Keratinocyte (primary cell): ENCODE measurements around the gene BCAM. TPM values are rescaled to one million over a fixed set of nuclear protein-coding genes. Genes with fewer than 3 reads are reported as not detected.

Source experiments
- DNase-seq: peaks from one replicate; pipeline ENCODE4 v3.0.0-alpha.2; 2011; ENCODE audit warnings: low read depth, missing footprints, low spot score
- FAIRE-seq: peaks from 2 replicates; lab custom pipeline; 2011; peaks lifted over from hg19 to GRCh38; lab: Jason Lieb, UNC
- H2AFZ ChIP-seq: 2 replicates; pipeline ENCODE4 v1.6.0; 2012; ENCODE audit warnings: low read length, control low read depth, inconsistent platforms; ENCODE audit not compliant: control insufficient read depth
- H3K27ac ChIP-seq: 2 replicates; pipeline ENCODE4 v1.5.1; 2011; ENCODE audit warnings: low read length; ENCODE audit not compliant: control insufficient read depth, insufficient read depth
- H3K27me3 ChIP-seq: 3 replicates; pipeline ENCODE4 v1.6.0; 2011; ENCODE audit warnings: low read length; ENCODE audit not compliant: control insufficient read depth, insufficient read depth; ENCODE audit errors: extremely low read depth
- H3K36me3 ChIP-seq, 2 experiments: 2 replicates in 1 of 2; 3 replicates in 1 of 2; pipeline ENCODE4 v1.5.1; 2011; ENCODE audit warnings: low read length in 2 of 2, mild to moderate bottlenecking in 1 of 2; ENCODE audit not compliant: control insufficient read depth in 2 of 2, insufficient read depth in 2 of 2; ENCODE audit errors: extremely low read depth in 1 of 2
- H3K4me1 ChIP-seq: 3 replicates; pipeline ENCODE4 v1.5.1; 2011; ENCODE audit warnings: low read length; ENCODE audit not compliant: control insufficient read depth, insufficient read depth; ENCODE audit errors: extremely low read depth
- H3K4me2 ChIP-seq: 3 replicates; pipeline ENCODE4 v1.6.0; 2011; ENCODE audit warnings: low read depth, low read length; ENCODE audit not compliant: control insufficient read depth, insufficient read depth; ENCODE audit errors: extremely low read depth
- H3K4me3 ChIP-seq, 3 experiments: fragments of 200-600 bp in 1 of 3; sonication (generic) in 1 of 3; 2 replicates in 2 of 3; 3 replicates in 1 of 3; pipeline ENCODE4 v1.5.1; 2011 to 2016; ENCODE audit warnings: low read length in 3 of 3, mild to moderate bottlenecking in 3 of 3, control low read depth in 2 of 3, inconsistent platforms in 1 of 3, low read depth in 1 of 3, mixed read lengths in 1 of 3, mixed run types in 1 of 3, moderate library complexity in 1 of 3; ENCODE audit not compliant: control insufficient read depth in 2 of 3, insufficient read depth in 2 of 3; ENCODE audit errors: extremely low read depth in 1 of 3
- H3K79me2 ChIP-seq: 2 replicates; pipeline ENCODE4 v1.6.0; 2012; ENCODE audit warnings: low read length; ENCODE audit not compliant: control insufficient read depth, insufficient read depth
- H3K9ac ChIP-seq: 3 replicates; pipeline ENCODE4 v1.6.0; 2011; ENCODE audit warnings: low read length; ENCODE audit not compliant: control insufficient read depth, insufficient read depth; ENCODE audit errors: extremely low read depth
- H3K9me1 ChIP-seq: 3 replicates; pipeline ENCODE4 v1.6.0; 2011; ENCODE audit warnings: low read length; ENCODE audit not compliant: control insufficient read depth, insufficient read depth; ENCODE audit errors: extremely low read depth
- H3K9me3 ChIP-seq: 2 replicates; pipeline ENCODE4 v1.5.1; 2012; ENCODE audit warnings: low read depth, low read length; ENCODE audit not compliant: control insufficient read depth
- H4K20me1 ChIP-seq: 3 replicates; pipeline ENCODE4 v1.6.0; 2011; ENCODE audit warnings: low read length; ENCODE audit not compliant: control insufficient read depth, insufficient read depth; ENCODE audit errors: extremely low read depth
- EZH2 ChIP-seq: IDR thresholded peaks from one replicate; pipeline ENCODE4 v1.6.1; 2012; ENCODE audit warnings: inconsistent platforms, mild to moderate bottlenecking, low read length, moderate library complexity
- dilution Hi-C: fragments of 300-500 bp; cut with MboI; formaldehyde crosslinking; loops from one replicate; pipeline ENCODE4 v1.7.0; 2020; ENCODE audit warnings: low sequenced_read_pairs; ENCODE audit not compliant: extremely low pct_ligation_motif_present
- polyA minus RNA-seq, 3 experiments: library from RNA; depleted of rRNA, polyadenylated mRNA; stranded (reverse); fragments of >200 nt; gene quantifications; 1 replicate in 1 of 3; 2 replicates in 1 of 3; 3 replicates in 1 of 3; pipeline ENCODE4 v1.2.3, GENCODE V29; 2011
- polyA plus RNA-seq, 5 experiments: library from polyadenylated mRNA; depleted of rRNA in 3 of 5; stranded (reverse) in 3 of 5; stranded (forward) in 1 of 5; unstranded in 1 of 5; fragments of >200 nt; gene quantifications; 1 replicate in 1 of 5; 2 replicates in 3 of 5; 3 replicates in 1 of 5; pipeline versions ENCODE4 v1.2.1 to v1.2.3, GENCODE V29; 2011 to 2012; ENCODE audit warnings: missing spikeins in 2 of 5, low read depth in 1 of 5, low replicate concordance in 1 of 5
- TF ChIP-seq, protein P1 (sequence below), 3 experiments: IDR thresholded peaks in 1 of 3; conservative IDR thresholded peaks in 1 of 3; optimal IDR thresholded peaks in 1 of 3; 2 replicates in 2 of 3; 3 replicates in 1 of 3; pipeline versions ENCODE3 to v1.5.1; 2011; ENCODE audit warnings: low read length in 3 of 3, mild to moderate bottlenecking in 3 of 3, moderate library complexity in 2 of 3, control low read depth in 1 of 3, inconsistent platforms in 1 of 3; ENCODE audit not compliant: insufficient read depth in 2 of 3; ENCODE audit errors: extremely low read depth in 1 of 3

BCAM gene, protein sequence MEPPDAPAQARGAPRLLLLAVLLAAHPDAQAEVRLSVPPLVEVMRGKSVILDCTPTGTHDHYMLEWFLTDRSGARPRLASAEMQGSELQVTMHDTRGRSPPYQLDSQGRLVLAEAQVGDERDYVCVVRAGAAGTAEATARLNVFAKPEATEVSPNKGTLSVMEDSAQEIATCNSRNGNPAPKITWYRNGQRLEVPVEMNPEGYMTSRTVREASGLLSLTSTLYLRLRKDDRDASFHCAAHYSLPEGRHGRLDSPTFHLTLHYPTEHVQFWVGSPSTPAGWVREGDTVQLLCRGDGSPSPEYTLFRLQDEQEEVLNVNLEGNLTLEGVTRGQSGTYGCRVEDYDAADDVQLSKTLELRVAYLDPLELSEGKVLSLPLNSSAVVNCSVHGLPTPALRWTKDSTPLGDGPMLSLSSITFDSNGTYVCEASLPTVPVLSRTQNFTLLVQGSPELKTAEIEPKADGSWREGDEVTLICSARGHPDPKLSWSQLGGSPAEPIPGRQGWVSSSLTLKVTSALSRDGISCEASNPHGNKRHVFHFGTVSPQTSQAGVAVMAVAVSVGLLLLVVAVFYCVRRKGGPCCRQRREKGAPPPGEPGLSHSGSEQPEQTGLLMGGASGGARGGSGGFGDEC
- 13.6 to 28.4 TPM (median 20.8 TPM) in 3 replicates for polyA plus RNA-seq
- polyA plus RNA-seq (2011; ENCODE audit: low read depth): 35.5 TPM
- polyA plus RNA-seq (2011; cell fraction: cytosol; rRNA removed): 8.3 and 23.8 TPM in 2 replicates
- polyA plus RNA-seq (2011; cell fraction: nucleus; rRNA removed): 77.2 and 107 TPM in 2 replicates
- 44.8 and 76.7 TPM in 2 replicates for polyA plus RNA-seq (2012; ENCODE audit: low replicate concordance)
- polyA minus RNA-seq: 13.7 to 36.7 TPM (median 16.2 TPM) in 3 replicates
- 39.3 TPM for polyA minus RNA-seq (2011; cell fraction: cytosol; rRNA and poly(A)+ RNA removed)
- polyA minus RNA-seq (2011; cell fraction: nucleus; rRNA and poly(A)+ RNA removed): 68.3 and 68.9 TPM in 2 replicates

GRCh38 chr19:44808463-44809371, at the start of gene BCAM:
TSS of gene BCAM (plus strand) at chr19:44809103. CDS start at chr19:44809125, 22 bp downstream.
- TF ChIP-seq EZH2: no peak
- TF ChIP-seq, protein P1, sequence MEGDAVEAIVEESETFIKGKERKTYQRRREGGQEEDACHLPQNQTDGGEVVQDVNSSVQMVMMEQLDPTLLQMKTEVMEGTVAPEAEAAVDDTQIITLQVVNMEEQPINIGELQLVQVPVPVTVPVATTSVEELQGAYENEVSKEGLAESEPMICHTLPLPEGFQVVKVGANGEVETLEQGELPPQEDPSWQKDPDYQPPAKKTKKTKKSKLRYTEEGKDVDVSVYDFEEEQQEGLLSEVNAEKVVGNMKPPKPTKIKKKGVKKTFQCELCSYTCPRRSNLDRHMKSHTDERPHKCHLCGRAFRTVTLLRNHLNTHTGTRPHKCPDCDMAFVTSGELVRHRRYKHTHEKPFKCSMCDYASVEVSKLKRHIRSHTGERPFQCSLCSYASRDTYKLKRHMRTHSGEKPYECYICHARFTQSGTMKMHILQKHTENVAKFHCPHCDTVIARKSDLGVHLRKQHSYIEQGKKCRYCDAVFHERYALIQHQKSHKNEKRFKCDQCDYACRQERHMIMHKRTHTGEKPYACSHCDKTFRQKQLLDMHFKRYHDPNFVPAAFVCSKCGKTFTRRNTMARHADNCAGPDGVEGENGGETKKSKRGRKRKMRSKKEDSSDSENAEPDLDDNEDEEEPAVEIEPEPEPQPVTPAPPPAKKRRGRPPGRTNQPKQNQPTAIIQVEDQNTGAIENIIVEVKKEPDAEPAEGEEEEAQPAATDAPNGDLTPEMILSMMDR (optimal IDR thresholded peaks at IDR 0.05 in 1 of 3, IDR thresholded peaks at IDR 0.05 in 1 of 3, conservative IDR thresholded peaks at IDR 0.05 in 1 of 3; ENCODE audit: extremely low read depth in 1 of 3, insufficient read depth in 2 of 3, low read length in 3 of 3): no peak
- peaks cover 42% of the 10 kb centered on the region for H3K4me1 ChIP-seq
- DNase-seq: no peak
- no peaks in the 10 kb centered on the region for H3K9me1 ChIP-seq
- no peaks in the 10 kb centered on the region for H3K27me3 ChIP-seq
- H3K27ac ChIP-seq: peak within 1 kb of the TSS; percentile 31
- no peak for FAIRE-seq
- H2AFZ ChIP-seq: no peak within 1 kb of the TSS
- H3K36me3 ChIP-seq: peaks cover 9 to 17% of the 10 kb centered on the region in 2 experiments
- dilution Hi-C loops: no loop called here
- peak within 1 kb of the TSS; percentile 80 for H3K9ac ChIP-seq
- peak within 1 kb of the TSS; percentile 97 for H3K4me2 ChIP-seq
- H4K20me1 ChIP-seq: peaks cover 5% of the 10 kb centered on the region
- peak within 1 kb of the TSS; percentile 58 to 81 (median 80) for H3K4me3 ChIP-seq
- H3K9me3 ChIP-seq: no peaks in the 10 kb centered on the region
- no peaks in the 10 kb centered on the region for H3K79me2 ChIP-seq

- no peaks in the 10 kb centered on the region for H3K9me1 ChIP-seq
Measured at GRCh38 chr19:44762038-44762437, 46.9 kb upstream of the BCAM start.

More at GRCh38 chr19:44762038-44762437, 46.9 kb upstream of the BCAM start:
- H3K27ac ChIP-seq: no peak overlapping the region
- peaks cover 8 to 13% of the 10 kb centered on the region in 2 experiments for H3K36me3 ChIP-seq
- no peaks in the 10 kb centered on the region for H4K20me1 ChIP-seq
- no peaks in the 10 kb centered on the region for H3K9me3 ChIP-seq
- DNase-seq: no peak
- H3K79me2 ChIP-seq: no peaks in the 10 kb centered on the region
- H3K4me2 ChIP-seq: no peak overlapping the region
- no peak overlapping the region for H2AFZ ChIP-seq
- no peaks in the 10 kb centered on the region for H3K27me3 ChIP-seq
- dilution Hi-C loops: no loop called here
- H3K4me1 ChIP-seq: no peaks in the 10 kb centered on the region
- no peak for TF ChIP-seq EZH2
- TF ChIP-seq, protein P1 (optimal IDR thresholded peaks at IDR 0.05 in 1 of 3, IDR thresholded peaks at IDR 0.05 in 1 of 3, conservative IDR thresholded peaks at IDR 0.05 in 1 of 3; ENCODE audit: extremely low read depth in 1 of 3, insufficient read depth in 2 of 3, low read length in 3 of 3): no peak
- H3K4me3 ChIP-seq: no peak overlapping the region
- no peak for FAIRE-seq
- H3K9ac ChIP-seq: no peak overlapping the region
